Endothelial cell of umbilical vein (primary cell): ENCODE data around the gene MAFB. TPM values are rescaled to one million over a fixed set of nuclear protein-coding genes. Genes with fewer than 3 reads are reported as not detected.

Experiments
- BruUV-seq: library from RNA; stranded (reverse); fragments of 400-500 nt; replicated peaks from 2 replicates; lab custom pipeline; 2021; lab: Mats Ljungman, UMichigan
- CTCF ChIA-PET: fragments of 300-600, 350-600 bp; sonication (Branson Sonifier 250); formaldehyde crosslinking; loops from one replicate; lab custom pipeline; 2021; ENCODE audit warnings: antibody characterized with exemption, inconsistent platforms; lab: Charles Lee
- POLR2A ChIA-PET: fragments of 300-600, 350-600 bp; sonication (Branson Sonifier 250); formaldehyde crosslinking; loops from one replicate; lab custom pipeline; 2021; ENCODE audit warnings: antibody characterized with exemption, inconsistent platforms; lab: Charles Lee
- DNase-seq: peaks from one replicate; pipeline ENCODE4 v3.0.0-alpha.2; 2011; ENCODE audit warnings: low read depth, low spot score
- FAIRE-seq: peaks from 2 replicates; lab custom pipeline; 2011; peaks lifted over from hg19 to GRCh38; lab: Jason Lieb, UNC
- H2AFZ ChIP-seq: 2 replicates; pipeline ENCODE4 v1.6.0; 2012; ENCODE audit warnings: low read depth, low read length, control low read depth, inconsistent platforms
- H3K27ac ChIP-seq: 2 replicates; pipeline ENCODE4 v1.5.1; 2011; ENCODE audit warnings: low read depth, mild to moderate bottlenecking, control low read depth, low read length, moderate library complexity; ENCODE audit not compliant: insufficient read depth
- H3K27me3 ChIP-seq, 2 experiments: 2 replicates each; pipeline versions ENCODE4 v1.6.0 to v1.6.1; 2011; ENCODE audit warnings: low read length in 2 of 2, mixed read lengths in 1 of 2; ENCODE audit not compliant: control insufficient read depth in 2 of 2, insufficient read depth in 2 of 2
- H3K36me3 ChIP-seq, 2 experiments: 2 replicates in 1 of 2; 3 replicates in 1 of 2; pipeline ENCODE4 v1.5.1; 2011; ENCODE audit warnings: low read length in 2 of 2, mild to moderate bottlenecking in 1 of 2, moderate library complexity in 1 of 2; ENCODE audit not compliant: control insufficient read depth in 2 of 2, insufficient read depth in 2 of 2; ENCODE audit errors: extremely low read depth in 1 of 2
- H3K4me1 ChIP-seq: 3 replicates; pipeline ENCODE4 v1.5.1; 2011; ENCODE audit warnings: mild to moderate bottlenecking, low read length; ENCODE audit not compliant: control insufficient read depth, insufficient read depth; ENCODE audit errors: extremely low read depth
- H3K4me2 ChIP-seq: 2 replicates; pipeline ENCODE4 v1.6.1; 2011; ENCODE audit warnings: low read length, control low read depth, mixed read lengths; ENCODE audit not compliant: insufficient read depth
- H3K4me3 ChIP-seq, 3 experiments: fragments of 200-600 bp in 1 of 3; sonication (generic), shearing (Covaris generic) in 1 of 3; replicated peaks in 1 of 3; 2 replicates each; pipeline ENCODE4 v1.5.1; 2011 to 2016; ENCODE audit warnings: control low read depth in 3 of 3, low read length in 3 of 3, mild to moderate bottlenecking in 2 of 3, inconsistent platforms in 1 of 3, low read depth in 1 of 3, moderate library complexity in 1 of 3; ENCODE audit not compliant: insufficient read depth in 1 of 3
- H3K79me2 ChIP-seq: 2 replicates; pipeline ENCODE4 v1.6.0; 2012; ENCODE audit warnings: low read length, inconsistent platforms; ENCODE audit not compliant: control insufficient read depth, insufficient read depth
- H3K9ac ChIP-seq: replicated peaks from 2 replicates; pipeline ENCODE3; 2011; ENCODE audit warnings: low read length, control low read depth; ENCODE audit not compliant: insufficient read depth; ENCODE audit errors: extremely low read depth
- H3K9me1 ChIP-seq: replicated peaks from 3 replicates; pipeline ENCODE4 v1.6.0; 2011; ENCODE audit warnings: mild to moderate bottlenecking, low read length; ENCODE audit not compliant: control insufficient read depth, insufficient read depth; ENCODE audit errors: extremely low read depth
- H3K9me3 ChIP-seq: replicated peaks from 2 replicates; pipeline ENCODE4 v1.5.1; 2012; ENCODE audit warnings: low read length, inconsistent platforms; ENCODE audit not compliant: control insufficient read depth, insufficient read depth
- H4K20me1 ChIP-seq: replicated peaks from 2 replicates; pipeline ENCODE3; 2011; ENCODE audit warnings: mild to moderate bottlenecking, low read length; ENCODE audit not compliant: control insufficient read depth, insufficient read depth; ENCODE audit errors: extremely low read depth
- CTCF ChIP-seq, 2 donors: IDR thresholded peaks; 1 replicate in 1 of 2; 2 replicates in 1 of 2; pipeline ENCODE4 v1.5.1; 2011; ENCODE audit warnings: low read length in 2 of 2, mild to moderate bottlenecking in 2 of 2, moderate library complexity in 2 of 2, control low read depth in 1 of 2, inconsistent platforms in 1 of 2, low read depth in 1 of 2; ENCODE audit not compliant: insufficient read depth in 1 of 2; ENCODE audit errors: extremely low read depth in 1 of 2
- EZH2 ChIP-seq: IDR thresholded peaks from 2 replicates; pipeline ENCODE4 v1.6.1; 2012; ENCODE audit warnings: borderline replicate concordance, low read depth, mild to moderate bottlenecking, moderate library complexity, low read length, inconsistent platforms; ENCODE audit not compliant: severe bottlenecking
- GATA2 ChIP-seq: IDR thresholded peaks from 2 replicates; pipeline ENCODE4 v1.7.0; 2011; ENCODE audit warnings: low read depth, mild to moderate bottlenecking, moderate library complexity, mixed read lengths, low read length; ENCODE audit not compliant: insufficient read length, insufficient read depth
- JUN ChIP-seq: IDR thresholded peaks from 2 replicates; pipeline ENCODE4 v1.6.1; 2011; ENCODE audit warnings: borderline replicate concordance, low read depth; ENCODE audit not compliant: insufficient read length, insufficient read depth
- MAX ChIP-seq: IDR thresholded peaks from 2 replicates; pipeline ENCODE4 v1.6.1; 2011; ENCODE audit not compliant: insufficient read depth, insufficient read length
- MYC ChIP-seq: IDR thresholded peaks from one replicate; pipeline ENCODE4 v1.6.1; 2011; ENCODE audit warnings: mild to moderate bottlenecking, low read depth, low read length
- POLR2A ChIP-seq: IDR thresholded peaks from 2 replicates; pipeline ENCODE4 v1.6.1; 2012; ENCODE audit warnings: low read depth, mild to moderate bottlenecking, control low read depth, low read length
- POLR2AphosphoS5 ChIP-seq: IDR thresholded peaks from 2 replicates; pipeline ENCODE4 v1.6.1; 2012; ENCODE audit warnings: low read depth, mild to moderate bottlenecking, control low read depth, low read length, moderate library complexity; ENCODE audit not compliant: insufficient read depth
- dilution Hi-C: fragments of 300-500 bp; cut with MboI; formaldehyde crosslinking; loops from one replicate; pipeline ENCODE4 v1.15.0; 2019; ENCODE audit warnings: low sequenced_read_pairs; ENCODE audit not compliant: extremely low pct_ligation_motif_present
- intact Hi-C: fragments of 100-400 bp; cut with micrococcal nuclease; formaldehyde crosslinking; loops from one replicate; pipeline ENCODE4 v1.10.0; 2022
- polyA plus RNA-seq, 4 experiments: library from polyadenylated mRNA; depleted of rRNA in 3 of 4; stranded (reverse) in 3 of 4; unstranded in 1 of 4; fragments of >200 nt; gene quantifications; 2 replicates each; pipeline versions ENCODE4 v1.2.1 to v1.2.3, GENCODE V29; 2011 to 2012; ENCODE audit warnings: missing spikeins in 1 of 4
- total RNA-seq: library from RNA; stranded (reverse); gene quantifications from 2 replicates; pipeline ENCODE4 v1.2.3, GENCODE V29; 2021

MAFB gene
- total and polyA plus RNA-seq, 2 donors (not counting 3 experiments of a cell fraction or from before 2014, with no cell fraction given): 1.8 to 3.4 TPM

GRCh38 chr20:40658509-40658908 lies 30.5 kb downstream of the MAFB start:
- H3K79me2 ChIP-seq: no peaks in the 10 kb centered on the region
- BruUV-seq: no TSS peak
- H4K20me1 ChIP-seq: no peaks in the 10 kb centered on the region
- H3K9me1 ChIP-seq: no peaks in the 10 kb centered on the region
- H2AFZ ChIP-seq: no peak overlapping the region
- H3K27ac ChIP-seq: no peak overlapping the region
- intact Hi-C loops (no loop called here), dilution Hi-C loops (no loop called here)
- no peak for DNase-seq
- no peak overlapping the region for H3K9ac ChIP-seq
- TF ChIP-seq POLR2A: no peak
- TF ChIP-seq GATA2: no peak
- TF ChIP-seq EZH2: no peak
- no peak for TF ChIP-seq CTCF (IDR thresholded peaks at IDR 0.05; ENCODE audit: extremely low read depth in 1 of 2, insufficient read depth in 1 of 2, low read depth in 1 of 2, low read length in 2 of 2)
- TF ChIP-seq MAX: no peak
- H3K36me3 ChIP-seq: no peaks in the 10 kb centered on the region
- no peak overlapping the region for H3K4me3 ChIP-seq
- H3K9me3 ChIP-seq: no peaks in the 10 kb centered on the region
- POLR2A ChIA-PET: no interaction called here
- H3K27me3 ChIP-seq: peaks cover 0 to 3% of the 10 kb centered on the region in 2 experiments
- CTCF ChIA-PET: no interaction called here
- H3K4me1 ChIP-seq: no peaks in the 10 kb centered on the region
- no peak for FAIRE-seq
- H3K4me2 ChIP-seq: no peak overlapping the region

- no peak overlapping the region for H2AFZ ChIP-seq
- peaks cover 0 to 3% of the 10 kb centered on the region in 2 experiments for H3K27me3 ChIP-seq
- no peaks in the 10 kb centered on the region for H3K9me3 ChIP-seq
- no peaks in the 10 kb centered on the region for H3K79me2 ChIP-seq
- FAIRE-seq: no peak
- H3K4me2 ChIP-seq: no peak overlapping the region
- no TSS peak for BruUV-seq
- H3K4me1 ChIP-seq: no peaks in the 10 kb centered on the region
- DNase-seq: no peak
- no peaks in the 10 kb centered on the region for H3K9me1 ChIP-seq
- POLR2A ChIA-PET: no interaction called here
- no peak overlapping the region for H3K27ac ChIP-seq
- intact Hi-C loops (no loop called here), dilution Hi-C loops (no loop called here)
- H3K36me3 ChIP-seq: no peaks in the 10 kb centered on the region
- TF ChIP-seq MYC: no peak
- no peak for TF ChIP-seq GATA2
- no peak for TF ChIP-seq EZH2
- TF ChIP-seq JUN: no peak
- TF ChIP-seq POLR2AphosphoS5: no peak
- H3K4me3 ChIP-seq: no peak overlapping the region
- no peaks in the 10 kb centered on the region for H4K20me1 ChIP-seq
- CTCF ChIA-PET: no interaction called here
- H3K9ac ChIP-seq: no peak overlapping the region
Measured at GRCh38 chr20:40657526-40657925, 31.5 kb downstream of the MAFB start.
